IPS DF 19.7 (cell line): Measurements from ENCODE around the gene KLF16.

Experiments used
- DNase-seq: peaks from one replicate; pipeline ENCODE4 v3.0.0-alpha.2; 2013; ENCODE audit warnings: low read depth, low spot score

The KLF16 gene

GRCh38 chr19:1843116-1843515 lies 20.3 kb downstream of the KLF16 start:
- DNase-seq = no peak

- DNase-seq = no peak
Measured at GRCh38 chr19:1841209-1841924, 22.0 kb downstream of the KLF16 start.

- no peak for DNase-seq
Measured at GRCh38 chr19:1840541-1841115, 22.8 kb downstream of the KLF16 start.

- DNase-seq = no peak
Measured at GRCh38 chr19:1839658-1840540, 23.5 kb downstream of the KLF16 start.

- no peak for DNase-seq
Measured at GRCh38 chr19:1837625-1838105, 25.7 kb downstream of the KLF16 start.

GRCh38 chr19:1837222-1837565 lies 26.2 kb downstream of the KLF16 start:
- DNase-seq = no peak

GRCh38 chr19:1836458-1837221 lies 26.7 kb downstream of the KLF16 start:
- no peak for DNase-seq

GRCh38 chr19:1833540-1833939 lies 29.8 kb downstream of the KLF16 start:
- DNase-seq = no peak

- DNase-seq = no peak
Measured at GRCh38 chr19:1832046-1832663, 31.2 kb downstream of the KLF16 start.

GRCh38 chr19:1830978-1831377 lies 32.4 kb downstream of the KLF16 start:
- no peak for DNase-seq

- no peak for DNase-seq
Measured at GRCh38 chr19:1830568-1830967, 32.8 kb downstream of the KLF16 start.

GRCh38 chr19:1829958-1830357 lies 33.4 kb downstream of the KLF16 start:
- no peak for DNase-seq

- DNase-seq = no peak
Measured at GRCh38 chr19:1828279-1829238, 34.8 kb downstream of the KLF16 start.

- no peak for DNase-seq
Measured at GRCh38 chr19:1827566-1828278, 35.7 kb downstream of the KLF16 start.

GRCh38 chr19:1826557-1827521 lies 36.5 kb downstream of the KLF16 start:
- DNase-seq = no peak

GRCh38 chr19:1825909-1826556 lies 37.3 kb downstream of the KLF16 start:
- DNase-seq = peak; percentile 52

GRCh38 chr19:1824252-1824622 lies 39.1 kb downstream of the KLF16 start:
- no peak for DNase-seq
